Transverse colon (tissue), 4 donors: ENCODE results near the gene NPAS3. TPM values are rescaled to one million over a fixed set of nuclear protein-coding genes. Genes with fewer than 3 reads are reported as not detected.

Experiments
- DNase-seq: peaks from one replicate; pipeline ENCODE4 v3.0.0-alpha.2; 2019
- H3K27ac ChIP-seq, 4 donors: fragments of 200-600 bp; sonication (generic); 2 replicates each; pipeline ENCODE4 v1.5.1; 2016 to 2018; ENCODE audit warnings: inconsistent platforms in 4 of 4
- H3K27me3 ChIP-seq: fragments of 200-600 bp; sonication (generic); 2 replicates; pipeline ENCODE4 v1.5.1; 2017; ENCODE audit warnings: inconsistent platforms
- H3K36me3 ChIP-seq, 4 donors: fragments of 200-600 bp; sonication (generic); 2 replicates each; pipeline ENCODE4 v1.5.1; 2017 to 2019; ENCODE audit warnings: inconsistent platforms in 4 of 4
- H3K4me1 ChIP-seq, 4 donors: fragments of 200-600 bp; sonication (generic); 2 replicates each; pipeline ENCODE4 v1.5.1; 2017 to 2020; ENCODE audit warnings: inconsistent platforms in 4 of 4
- H3K4me3 ChIP-seq, 4 donors: fragments of 200-600 bp; sonication (generic); 1 replicate in 1 of 4; 2 replicates in 3 of 4; pipeline versions ENCODE4 v1.5.1 to v1.6.1; 2017 to 2019; ENCODE audit warnings: inconsistent platforms in 4 of 4
- H3K9me3 ChIP-seq, 2 donors: fragments of 200-600 bp; sonication (generic); 2 replicates each; pipeline ENCODE4 v1.5.1; 2017 to 2019; ENCODE audit warnings: inconsistent platforms in 2 of 2
- EP300 ChIP-seq: sonication (generic); formaldehyde crosslinking; IDR thresholded peaks from one replicate; pipeline ENCODE4 v1.6.1; 2017; ENCODE audit warnings: antibody characterized with exemption, low read depth
- POLR2A ChIP-seq: fragments of 450-650 bp; IDR thresholded peaks from one replicate; pipeline ENCODE4 v1.6.1; 2016; ENCODE audit warnings: antibody characterized with exemption, mild to moderate bottlenecking, moderate library complexity
- POLR2AphosphoS5 ChIP-seq, 3 donors: sonication (generic); formaldehyde crosslinking; IDR thresholded peaks; one replicate each; pipeline ENCODE4 v1.6.1; 2016; ENCODE audit warnings: antibody characterized with exemption in 3 of 3
- WGBS, 2 donors: methylation state at CpG; one replicate each; pipeline ENCODE4 v1.1.5; 2018; ENCODE audit warnings: low coverage in 1 of 2; 5-methylcytosine and 5-hydroxymethylcytosine counted together
- in situ Hi-C, 4 donors: fragments of 200-750 bp; cut with MboI; loops; one replicate each; pipeline versions ENCODE4 v1.15.0 to v1.15.1; 2017; ENCODE audit warnings: low sequenced_read_pairs in 3 of 4, low pct_ligation_motif_present in 1 of 4, low pct_unique_long_range_greater_than_20kb in 1 of 4
- intact Hi-C: fragments of 100-400 bp; cut with DNase I; formaldehyde crosslinking; loops from one replicate; pipeline ENCODE4 v1.15.1; 2023; ENCODE audit warnings: low total_unique reads
- total RNA-seq, 4 donors: library from RNA; depleted of rRNA; stranded (reverse); fragments of >200 nt; gene quantifications; one replicate each; pipeline ENCODE4 v1.1.0, GENCODE V29; 2016
- TF ChIP-seq, protein P1 (sequence below), 5 experiments: fragments of 200-600 bp in 3 of 5; fragments of 450-650 bp in 2 of 5; sonication (generic) in 3 of 5; IDR thresholded peaks; 1 replicate in 2 of 5; 2 replicates in 3 of 5; pipeline ENCODE4 v1.5.1; 2016 to 2017; ENCODE audit warnings: antibody characterized with exemption in 5 of 5, inconsistent platforms in 3 of 5, mild to moderate bottlenecking in 2 of 5, moderate library complexity in 1 of 5

Gene NPAS3
- total RNA-seq, 4 donors from 2014 or later = 0.96 to 6.4 (median 1.8) TPM

DNA sequence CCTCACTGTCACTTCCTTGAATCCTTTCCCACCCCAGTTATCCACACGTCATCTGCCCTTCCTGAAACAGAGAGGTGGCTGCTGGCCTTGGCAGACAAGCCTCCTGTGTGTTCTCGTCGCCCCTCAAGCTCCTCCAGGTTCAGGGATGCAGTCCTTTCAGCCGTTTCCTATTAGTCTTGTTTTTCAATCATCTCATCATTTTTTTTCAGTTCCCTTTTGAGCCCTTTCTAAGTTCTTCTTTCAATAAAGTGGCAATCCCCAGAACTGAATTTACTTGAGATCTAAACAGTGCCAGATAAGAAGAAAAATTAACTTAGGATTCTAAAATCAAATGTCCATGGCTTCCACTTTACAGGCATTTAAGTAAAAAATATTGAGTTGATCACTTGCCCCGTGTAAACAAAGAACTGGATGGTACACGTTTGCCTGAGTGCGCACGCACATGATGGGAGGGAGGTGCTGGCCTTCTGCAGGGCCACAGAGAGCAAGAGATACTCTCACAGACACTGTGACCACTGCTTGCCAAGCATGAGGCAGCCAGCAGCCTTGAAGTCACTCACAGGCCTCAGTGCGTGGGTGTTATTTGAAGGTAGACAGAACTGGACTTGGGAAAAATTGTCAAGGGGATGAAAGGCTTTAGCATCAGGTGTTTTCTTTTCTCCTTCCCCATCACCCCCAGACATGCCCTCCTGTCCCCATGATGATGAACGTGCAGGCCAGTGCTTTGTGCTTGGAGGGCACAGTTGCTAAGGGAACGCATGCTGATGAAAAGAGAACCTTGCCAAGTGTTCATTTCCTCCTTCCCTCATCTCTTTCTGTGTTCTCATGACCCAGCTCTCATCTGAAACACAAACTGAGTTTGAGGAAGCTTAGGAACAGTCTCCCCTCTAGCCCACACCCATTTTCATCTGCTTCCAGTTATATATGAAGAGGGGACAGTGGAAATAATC lies 603.9 kb downstream of the NPAS3 start:
- WGBS, 2 donors = 67% methylated on average over 7 to 11 of the region's 11 CpGs
- Histone ChIP-seq H3K4me1 (no peaks in the 10 kb centered on the region), H3K27ac (no peak overlapping the region), H3K4me3 (no peak overlapping the region), H3K27me3 (no peaks in the 10 kb centered on the region), H3K36me3 (no peaks in the 10 kb centered on the region), H3K9me3 (no peaks in the 10 kb centered on the region)
- TF ChIP-seq EP300 (no peak), POLR2A (no peak), POLR2AphosphoS5 (IDR thresholded peaks at IDR 0.05) (no peak)
- TF ChIP-seq, protein P1, sequence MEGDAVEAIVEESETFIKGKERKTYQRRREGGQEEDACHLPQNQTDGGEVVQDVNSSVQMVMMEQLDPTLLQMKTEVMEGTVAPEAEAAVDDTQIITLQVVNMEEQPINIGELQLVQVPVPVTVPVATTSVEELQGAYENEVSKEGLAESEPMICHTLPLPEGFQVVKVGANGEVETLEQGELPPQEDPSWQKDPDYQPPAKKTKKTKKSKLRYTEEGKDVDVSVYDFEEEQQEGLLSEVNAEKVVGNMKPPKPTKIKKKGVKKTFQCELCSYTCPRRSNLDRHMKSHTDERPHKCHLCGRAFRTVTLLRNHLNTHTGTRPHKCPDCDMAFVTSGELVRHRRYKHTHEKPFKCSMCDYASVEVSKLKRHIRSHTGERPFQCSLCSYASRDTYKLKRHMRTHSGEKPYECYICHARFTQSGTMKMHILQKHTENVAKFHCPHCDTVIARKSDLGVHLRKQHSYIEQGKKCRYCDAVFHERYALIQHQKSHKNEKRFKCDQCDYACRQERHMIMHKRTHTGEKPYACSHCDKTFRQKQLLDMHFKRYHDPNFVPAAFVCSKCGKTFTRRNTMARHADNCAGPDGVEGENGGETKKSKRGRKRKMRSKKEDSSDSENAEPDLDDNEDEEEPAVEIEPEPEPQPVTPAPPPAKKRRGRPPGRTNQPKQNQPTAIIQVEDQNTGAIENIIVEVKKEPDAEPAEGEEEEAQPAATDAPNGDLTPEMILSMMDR (IDR thresholded peaks at IDR 0.05) = no peak
- no peak for DNase-seq
- intact Hi-C loops = no loop called here
- in situ Hi-C loops = no loop called here

DNA sequence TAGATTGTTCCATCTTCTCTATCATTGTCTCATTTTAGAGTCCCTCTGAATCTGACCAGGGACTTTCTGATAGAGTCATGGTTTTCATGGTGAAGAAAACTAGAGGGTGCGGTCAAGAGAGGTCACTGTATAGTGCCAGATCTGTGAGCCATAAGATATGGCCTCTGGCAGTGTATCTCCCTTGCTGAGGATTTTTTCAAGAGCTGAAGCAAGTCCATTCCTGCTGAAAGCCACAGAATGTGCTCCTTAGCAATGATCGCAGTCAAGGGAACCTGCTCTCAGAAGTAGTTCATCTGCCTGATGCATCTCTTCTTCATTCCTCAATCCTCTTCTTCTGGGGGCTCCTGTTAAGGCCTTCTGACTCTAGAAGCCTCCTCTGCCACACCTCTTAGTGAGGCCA lies 607.0 kb downstream of the NPAS3 start:
- TF ChIP-seq, protein P1 (IDR thresholded peaks at IDR 0.05) = no peak
- 95 to 100% methylated on average over 2 of the region's 2 CpGs for WGBS, 2 donors
- Histone ChIP-seq H3K27me3 (no peaks in the 10 kb centered on the region), H3K36me3 (no peaks in the 10 kb centered on the region), H3K27ac (no peak overlapping the region), H3K9me3 (no peaks in the 10 kb centered on the region), H3K4me1 (no peaks in the 10 kb centered on the region), H3K4me3 (no peak overlapping the region)
- intact Hi-C loops = no loop called here
- in situ Hi-C loops = no loop called here
- DNase-seq = no peak

DNA sequence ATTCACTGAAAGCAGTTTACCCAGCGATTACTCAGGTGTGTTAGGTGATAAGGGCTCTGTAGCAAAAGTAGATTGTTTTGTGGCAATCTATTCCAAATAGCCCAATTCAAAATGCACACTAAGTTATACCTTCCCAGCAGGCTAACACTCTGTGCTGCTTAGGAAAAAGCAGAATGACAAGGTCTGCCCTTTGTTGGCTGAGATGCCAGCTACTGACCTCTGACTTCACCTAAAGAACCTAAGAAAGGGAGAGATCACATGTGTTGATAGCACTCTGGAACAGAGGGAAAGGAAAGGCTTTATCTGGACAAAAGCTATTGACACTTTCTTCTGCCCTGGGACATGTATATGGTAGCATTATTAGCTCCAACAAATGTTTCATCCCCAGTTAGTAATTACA lies 609.9 kb downstream of the NPAS3 start:
- no peak overlapping the region for H3K27ac ChIP-seq
- DNase-seq = no peak
- H3K4me3 ChIP-seq = no peak overlapping the region
- TF ChIP-seq POLR2AphosphoS5 (IDR thresholded peaks at IDR 0.05) (no peak), EP300 (no peak)
- TF ChIP-seq, protein P1 (IDR thresholded peaks at IDR 0.05) = no peak
- intact Hi-C loops (no loop called here), in situ Hi-C loops (no loop called here)
- no peaks in the 10 kb centered on the region for H3K27me3 ChIP-seq
- WGBS, 2 donors = 33 to 50% methylated on average over 1 of the region's 1 CpG
- no peaks in the 10 kb centered on the region for H3K36me3 ChIP-seq
- no peaks in the 10 kb centered on the region for H3K4me1 ChIP-seq
- H3K9me3 ChIP-seq = no peaks in the 10 kb centered on the region

DNA sequence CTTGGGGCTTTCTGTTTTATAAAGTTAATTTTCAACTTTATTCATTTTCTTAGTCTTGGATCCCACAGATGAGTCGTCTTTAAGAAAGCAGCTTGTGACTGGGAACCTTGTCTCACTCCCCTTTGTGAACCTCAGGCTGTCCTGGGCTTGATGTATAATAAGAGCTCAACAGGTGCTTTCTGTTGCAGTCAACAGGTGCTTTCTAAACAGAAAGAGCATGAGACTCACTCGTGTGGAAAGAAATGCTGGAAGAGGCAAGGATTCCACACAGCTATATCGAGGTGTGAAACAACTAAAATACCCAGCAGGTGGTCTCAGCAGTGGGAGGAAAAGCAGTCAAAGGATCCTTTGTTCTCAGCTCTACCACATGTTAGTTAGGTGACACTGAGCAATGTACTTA lies 613.3 kb downstream of the NPAS3 start:
- WGBS, 2 donors = 62 to 65% methylated on average over 3 of the region's 3 CpGs
- TF ChIP-seq POLR2A (no peak), EP300 (no peak), POLR2AphosphoS5 (IDR thresholded peaks at IDR 0.05) (no peak)
- TF ChIP-seq, protein P1 (IDR thresholded peaks at IDR 0.05) = no peak
- intact Hi-C loops = no loop called here

More for the DNA sequence above, 613.3 kb downstream of the NPAS3 start:
- no peaks in the 10 kb centered on the region for H3K36me3 ChIP-seq
- no peaks in the 10 kb centered on the region for H3K9me3 ChIP-seq
- H3K27ac ChIP-seq = no peak overlapping the region
- no peaks in the 10 kb centered on the region for H3K27me3 ChIP-seq
- DNase-seq = no peak
- H3K4me1 ChIP-seq = no peaks in the 10 kb centered on the region
- in situ Hi-C loops = no loop called here
- no peak overlapping the region for H3K4me3 ChIP-seq
